GM21786 (cell line): ENCODE results near the gene GABARAPL2.
A peak's percentile ranks its signal among the peaks of the same experiment; 100 is the strongest.

Source experiments
- ATAC-seq: cut with Tn5 transposase; IDR thresholded peaks from one replicate; pipeline ENCODE4 v1.9.1; 2021; ENCODE audit not compliant: unreplicated experiment

The GABARAPL2 gene

DNA sequence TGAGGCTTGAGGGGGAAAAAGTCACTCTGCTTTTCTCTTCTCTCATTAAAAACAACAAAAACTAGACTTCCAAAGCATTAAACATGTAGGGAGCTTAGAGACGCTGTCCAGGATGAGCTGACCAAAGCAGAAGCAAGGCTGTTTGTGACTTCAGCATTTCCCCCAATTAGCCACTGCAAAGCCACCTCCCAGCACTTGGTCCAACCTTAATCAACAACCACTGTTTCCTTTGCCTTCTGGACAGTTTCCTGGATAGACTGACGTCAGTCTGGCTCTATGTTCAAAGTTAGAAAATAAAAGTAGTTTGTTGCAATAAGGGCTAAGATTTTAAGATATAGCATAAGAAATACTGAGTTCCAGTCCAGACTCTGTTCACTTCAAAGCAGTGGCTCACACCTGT is 13.2 kb upstream of the GABARAPL2 start:
- ATAC-seq, result no peak

- no peak for ATAC-seq
Measured at GRCh38 chr16:75555213-75555706, 10.9 kb upstream of the GABARAPL2 start.

DNA sequence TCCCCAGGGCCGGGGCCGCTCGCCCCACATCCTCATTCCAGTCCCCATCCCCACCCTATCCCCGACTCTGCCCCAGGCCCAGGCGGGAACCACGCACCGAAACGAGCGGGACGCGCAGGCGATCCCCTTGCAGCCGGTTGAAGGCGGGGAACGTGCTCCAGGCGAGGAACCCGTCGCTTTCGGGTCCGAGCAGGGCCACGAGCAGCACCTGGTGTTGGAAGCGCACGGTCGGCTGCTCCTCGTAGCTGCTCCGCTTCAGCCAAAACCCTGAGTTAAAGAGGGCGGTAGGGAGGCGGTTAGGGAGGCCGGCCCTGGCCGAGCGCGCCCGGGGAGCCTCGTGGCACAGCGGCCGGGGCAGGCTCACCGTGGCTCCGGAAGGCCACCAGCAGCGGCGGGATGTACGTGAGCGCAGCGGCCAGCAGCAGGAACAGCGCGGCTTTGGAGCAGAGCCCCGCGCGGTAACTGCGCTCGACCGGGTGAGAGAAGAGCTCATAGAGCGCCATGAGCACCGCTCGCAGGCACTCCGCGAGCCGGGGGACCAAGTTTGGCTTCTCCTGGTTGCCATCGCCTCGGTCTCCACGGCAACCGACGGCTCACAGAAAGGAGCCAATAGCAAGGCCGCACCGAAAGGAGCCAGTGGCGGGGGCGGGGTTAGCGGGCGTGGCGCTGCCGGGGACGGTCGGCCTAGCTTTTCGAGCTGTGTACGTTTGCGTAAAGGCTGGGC is 10.3 kb upstream of the GABARAPL2 start, which contains the start of gene TMEM231:
TMEM231 (minus strand) TSS at position 546 of the 724 bp plus-strand sequence; CDS start at position 503, 43 bp downstream.
- peak; percentile 98 for ATAC-seq

DNA sequence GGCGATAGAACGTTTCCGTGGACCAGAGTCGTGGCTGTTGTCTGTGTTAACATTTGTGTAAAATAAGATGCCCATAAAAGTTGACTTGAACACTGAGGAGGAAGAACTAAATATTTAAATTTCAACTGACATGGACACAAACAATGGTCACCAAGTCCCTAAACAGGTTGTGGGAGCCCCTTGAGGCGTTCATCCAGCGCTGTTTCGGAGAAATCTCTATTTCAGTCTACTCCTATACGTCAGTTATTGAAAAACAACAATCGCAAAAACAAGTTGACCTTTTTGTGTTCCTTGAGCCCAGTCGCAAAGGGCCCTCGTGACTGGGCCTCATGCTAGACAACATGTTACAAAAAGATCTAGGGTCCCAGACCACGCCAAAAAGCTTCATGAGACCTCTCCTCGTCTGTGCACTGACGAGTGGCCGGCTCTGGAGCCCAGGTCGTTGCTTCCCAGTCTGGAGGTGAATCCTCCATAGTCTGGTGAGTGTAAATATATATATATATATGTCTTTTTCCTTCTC is 9.7 kb upstream of the GABARAPL2 start:
- no peak for ATAC-seq

- ATAC-seq, result no peak
Measured at GRCh38 chr16:75558846-75559401, 7.3 kb upstream of the GABARAPL2 start.

DNA sequence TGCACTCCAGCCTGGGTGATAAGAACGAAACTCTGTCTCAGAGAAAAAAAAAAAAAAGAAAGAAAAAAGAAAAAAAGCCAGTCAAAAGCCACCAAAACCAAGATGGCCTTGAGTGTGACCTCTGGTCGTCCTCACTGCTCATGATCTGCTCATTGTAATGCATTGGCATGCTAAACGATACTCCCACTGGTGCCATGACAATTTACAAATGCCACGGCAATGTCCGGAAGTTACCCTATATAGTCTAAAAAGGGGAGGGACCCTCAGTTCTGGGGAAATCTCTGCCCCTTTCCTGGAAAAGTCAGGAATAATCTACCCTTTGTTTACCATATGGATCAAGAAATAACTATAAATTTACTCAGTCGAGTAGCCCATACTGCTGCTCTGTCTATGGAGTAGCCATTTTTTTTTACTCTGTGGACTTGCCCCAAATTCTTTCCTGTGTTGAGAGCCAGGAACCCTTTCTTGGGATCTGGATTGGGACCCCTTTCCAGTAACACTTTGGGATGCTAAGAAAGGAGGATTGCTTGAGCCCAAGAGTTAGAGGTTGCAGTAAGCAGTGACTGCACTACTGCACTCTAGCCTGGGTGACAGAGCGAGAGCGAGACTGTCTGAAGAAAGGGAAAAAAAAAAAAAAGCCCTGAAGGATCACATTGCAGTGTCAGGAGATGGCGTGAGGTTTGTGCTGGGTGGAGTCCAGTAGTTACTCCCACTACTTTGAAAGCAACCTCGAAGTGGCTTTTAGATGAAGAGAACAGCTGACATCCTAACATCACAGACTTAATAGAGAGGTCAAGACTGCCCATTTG is 6.4 kb upstream of the GABARAPL2 start:
- ATAC-seq, result no peak

GRCh38 chr16:75565640-75566039 is 539 bp upstream of the GABARAPL2 start:
- ATAC-seq, result peak; percentile 2

- ATAC-seq, result no peak
Measured at GRCh38 chr16:75566758-75567255, 628 bp downstream of the GABARAPL2 start.

GRCh38 chr16:75567911-75568310 is 1.7 kb downstream of the GABARAPL2 start:
- ATAC-seq, result no peak

- peak; percentile 32 for ATAC-seq
Measured at GRCh38 chr16:75570396-75571065, 4.4 kb downstream of the GABARAPL2 start.

DNA sequence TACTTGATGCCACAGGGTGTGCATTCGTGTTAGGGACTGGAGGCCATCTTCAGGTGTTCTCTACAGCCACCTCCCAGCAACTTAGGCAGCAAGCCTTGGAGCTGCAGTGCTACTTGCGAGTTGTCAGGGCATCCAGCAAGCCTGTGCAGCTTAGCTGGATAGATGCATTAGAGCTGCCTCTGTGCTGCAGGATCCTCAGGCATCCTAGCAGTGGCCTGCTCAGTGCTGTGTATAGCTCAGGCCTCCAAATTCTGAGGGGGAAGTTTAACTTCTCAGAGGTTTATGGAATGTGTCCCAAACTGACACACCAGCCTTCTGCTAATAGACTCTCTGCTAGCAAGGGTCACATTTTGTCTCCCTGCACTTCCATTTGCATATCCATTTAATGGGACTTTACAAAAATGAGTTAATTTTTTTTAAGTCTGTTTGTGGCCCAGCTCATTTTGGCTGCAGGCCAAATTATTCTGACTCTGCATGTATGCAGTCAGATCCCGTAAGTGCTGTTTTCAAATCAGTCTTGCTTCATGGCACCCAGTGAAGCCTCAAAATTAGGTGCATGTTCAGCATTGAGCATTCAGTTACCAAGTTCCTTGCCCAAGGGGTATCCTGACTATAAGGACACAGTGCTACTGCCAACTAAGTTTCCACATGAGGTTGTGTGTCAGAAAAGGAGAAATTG is 6.8 kb downstream of the GABARAPL2 start:
- ATAC-seq, result no peak

- no peak for ATAC-seq
Measured at GRCh38 chr16:75573955-75574354, 7.8 kb downstream of the GABARAPL2 start.

DNA sequence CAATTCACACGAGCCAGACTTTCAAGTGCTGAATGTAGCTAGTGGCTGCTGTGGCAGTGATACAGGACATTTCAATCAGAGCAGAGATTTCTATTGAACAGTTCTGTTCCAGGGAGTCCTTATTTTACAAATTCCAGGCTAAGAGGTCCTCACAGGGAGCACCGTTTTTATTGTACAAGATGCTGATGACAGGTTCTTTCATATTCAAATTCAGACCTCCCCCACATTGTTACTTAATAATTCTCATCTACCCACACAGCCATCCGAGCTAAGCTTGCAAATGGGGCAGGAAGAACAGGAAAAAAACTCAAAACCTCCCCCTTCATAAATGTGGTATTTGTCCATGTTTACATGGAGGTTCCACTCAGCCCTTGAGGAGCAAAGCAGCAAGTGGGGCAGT is 9.8 kb downstream of the GABARAPL2 start:
- ATAC-seq, result no peak

DNA sequence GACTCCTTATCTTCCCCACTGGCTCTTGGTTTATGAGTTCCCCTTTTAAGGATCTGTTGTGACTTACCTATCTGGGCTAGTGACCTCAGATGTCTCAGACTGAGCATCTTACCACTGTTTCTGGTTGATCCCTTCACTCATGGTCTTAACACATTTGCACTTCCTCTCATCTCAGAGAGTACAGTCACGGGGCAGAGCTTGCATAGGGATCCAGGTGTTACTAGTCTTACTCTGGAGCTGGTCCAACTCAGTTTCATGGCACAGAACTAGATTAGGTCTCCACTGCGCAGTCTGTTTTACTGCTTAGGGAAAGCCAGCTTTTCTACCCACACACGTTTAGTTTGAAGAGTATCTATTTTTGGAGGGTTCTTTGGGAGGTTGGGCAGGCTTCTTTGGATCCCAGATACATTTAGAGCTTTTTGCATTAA is 10.2 kb downstream of the GABARAPL2 start:
- ATAC-seq, result peak; percentile 48

DNA sequence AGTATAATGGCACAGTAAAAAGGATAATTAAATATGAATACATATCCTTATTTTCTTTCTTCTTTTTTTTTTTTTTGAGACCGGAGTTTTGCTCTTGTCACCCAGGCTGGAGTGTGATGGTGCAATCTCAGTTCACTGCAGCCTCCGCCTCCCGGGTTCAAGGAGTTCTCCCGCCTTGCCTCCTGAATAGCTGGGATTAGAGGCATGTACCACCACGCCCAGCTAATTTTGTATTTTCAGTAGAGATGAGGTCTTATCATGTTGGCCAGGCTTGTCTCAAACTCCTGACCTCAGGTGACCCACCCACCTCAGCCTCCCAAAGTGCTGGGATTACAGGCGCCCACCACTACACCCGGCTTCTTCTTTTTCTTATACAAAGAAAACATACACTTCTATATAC is 12.0 kb downstream of the GABARAPL2 start:
- no peak for ATAC-seq

GRCh38 chr16:75578725-75579124 is 12.5 kb downstream of the GABARAPL2 start:
- ATAC-seq, result no peak

DNA sequence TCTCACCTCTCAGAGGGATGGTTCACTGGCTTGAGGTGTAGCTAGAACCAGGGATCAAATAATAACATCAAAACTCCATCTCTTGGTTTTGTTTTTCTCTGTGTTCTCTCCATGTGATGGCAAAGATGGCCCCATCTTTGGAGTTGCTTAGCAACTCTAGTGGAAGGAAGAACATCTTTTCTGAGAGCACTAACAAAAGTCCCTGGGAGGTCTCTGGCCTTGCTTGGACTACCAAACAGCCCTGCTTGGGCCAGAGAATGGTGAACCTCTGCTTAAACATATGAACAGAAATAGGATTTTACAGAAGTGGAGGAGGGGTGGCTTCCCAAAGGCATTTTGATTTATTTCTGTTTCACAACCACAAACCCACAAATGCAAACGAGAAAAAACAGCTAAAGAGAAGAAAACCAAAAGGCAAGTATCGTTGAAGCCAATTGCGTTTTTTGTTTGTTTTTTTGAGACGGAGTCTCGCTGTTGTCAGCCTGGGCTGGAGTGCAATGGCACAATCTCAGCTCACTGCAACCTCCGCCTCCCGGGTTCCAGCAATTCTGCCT is 13.2 kb downstream of the GABARAPL2 start:
- no peak for ATAC-seq

DNA sequence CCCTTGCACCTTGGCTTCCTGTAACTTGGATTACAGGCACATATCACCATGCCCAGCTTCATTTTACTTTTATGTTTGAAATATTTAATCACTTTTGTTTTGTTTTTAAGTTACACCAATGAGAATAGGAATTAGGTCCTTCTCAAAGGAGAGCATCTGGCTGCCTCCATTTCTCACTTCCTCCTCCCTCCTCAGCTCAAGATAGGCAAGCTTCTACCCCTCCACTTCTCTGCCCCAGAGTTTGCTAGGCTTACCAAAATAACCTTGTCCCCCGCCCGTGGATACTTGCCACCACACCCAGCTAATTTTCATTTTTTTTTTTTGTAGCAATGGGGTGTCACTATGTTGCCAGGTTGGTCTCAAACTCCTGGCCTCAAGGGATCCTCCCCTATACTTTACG is 17.9 kb downstream of the GABARAPL2 start:
- ATAC-seq, result peak; percentile 68

GRCh38 chr16:75588716-75589115 is 22.5 kb downstream of the GABARAPL2 start:
- no peak for ATAC-seq

- ATAC-seq, result no peak
Measured at GRCh38 chr16:75589306-75589705, 23.1 kb downstream of the GABARAPL2 start.
